Stimulated activated CD4-positive, alpha-beta T cell treated with anti-CD3 and anti-CD28 coated beads, TNF-alpha, amount 100 ng/mL, for 24 hours (primary cell): Measurements from ENCODE around the gene FEM1C.

Experiments used
- DNase-seq, 3 experiments: peaks; one replicate each; pipeline ENCODE4 v3.0.0-alpha.2; 2020; ENCODE audit warnings: low read depth in 3 of 3

FEM1C gene

DNA sequence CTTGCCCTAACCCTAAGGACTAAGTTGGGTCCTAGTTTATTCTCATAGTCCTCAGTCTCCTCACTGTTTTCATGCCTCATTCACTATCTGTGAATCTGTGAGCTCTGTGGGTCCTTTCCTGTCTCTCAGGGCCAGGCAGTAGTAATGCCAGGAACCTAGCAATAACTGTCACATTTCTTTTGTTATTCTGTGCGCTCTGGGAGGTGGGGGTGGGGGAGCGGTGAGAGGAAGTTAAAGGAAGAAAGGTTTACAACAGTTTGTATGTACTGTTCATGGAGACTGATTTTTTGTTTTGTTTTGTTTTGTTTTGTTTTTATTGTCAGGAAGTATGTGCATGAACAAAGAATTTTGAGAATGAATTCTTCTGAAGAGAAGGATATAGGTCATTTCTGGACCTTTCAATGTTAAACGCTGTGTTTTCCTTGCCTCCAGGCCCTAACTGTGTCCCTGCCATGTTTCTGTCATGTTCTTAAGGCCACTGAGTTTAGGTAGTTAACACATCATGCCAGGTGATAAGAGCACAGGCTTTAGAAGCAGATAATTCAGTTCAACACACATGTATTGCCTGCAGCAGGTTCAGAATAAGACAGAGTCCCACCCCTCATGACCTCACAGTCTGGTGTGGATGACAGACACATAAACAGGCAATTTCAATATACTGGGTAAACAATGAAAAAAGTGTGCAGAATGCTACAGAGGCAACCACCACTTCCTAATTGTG, 13.3 kb upstream of the FEM1C start:
- DNase-seq, result no peak

DNA sequence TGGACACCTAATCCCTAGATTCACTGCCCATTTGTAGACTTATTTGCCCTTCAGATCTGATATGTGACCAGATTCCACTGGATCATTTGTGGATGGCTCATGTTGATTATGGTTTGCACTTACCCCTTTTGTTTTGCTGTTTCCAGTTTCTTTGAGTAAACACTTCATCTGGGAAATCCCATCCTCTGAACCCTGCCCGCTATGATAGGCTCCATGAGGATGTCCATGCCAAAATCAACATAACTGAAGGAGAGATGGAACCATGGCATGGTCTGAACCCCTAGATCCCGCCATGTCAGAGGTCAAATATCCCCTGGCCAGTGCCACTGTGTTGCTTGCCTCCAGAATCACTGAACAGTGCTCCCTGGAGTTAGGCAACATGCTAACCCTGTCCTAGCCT, 11.7 kb upstream of the FEM1C start:
- no peak for DNase-seq

DNA sequence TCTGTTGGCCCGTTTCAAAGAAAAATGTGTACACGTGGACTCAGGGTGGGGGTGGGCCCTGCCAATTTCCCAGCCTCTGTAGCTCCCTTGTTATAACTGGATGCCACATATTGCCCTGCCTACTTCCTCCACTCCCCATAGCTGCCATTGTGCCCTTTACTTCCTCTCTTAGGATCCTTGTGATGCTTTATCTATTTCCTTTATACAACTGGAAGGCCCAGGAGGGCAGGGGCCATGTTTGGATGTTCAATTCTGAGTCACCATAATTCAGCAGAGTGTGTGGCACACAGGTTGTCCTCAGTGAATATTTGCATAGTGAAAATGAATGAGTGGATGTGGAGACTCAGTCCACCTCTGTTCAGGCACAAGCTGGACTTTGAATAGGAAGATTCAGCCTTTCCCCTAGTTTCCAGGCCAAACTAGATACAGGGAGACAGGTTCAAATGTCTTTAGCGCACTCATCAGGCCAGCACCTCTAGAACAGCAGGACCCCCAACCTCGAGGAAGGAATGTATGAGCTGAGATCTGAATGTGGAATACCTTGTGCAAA, 10.6 kb upstream of the FEM1C start:
- no peak for DNase-seq

DNA sequence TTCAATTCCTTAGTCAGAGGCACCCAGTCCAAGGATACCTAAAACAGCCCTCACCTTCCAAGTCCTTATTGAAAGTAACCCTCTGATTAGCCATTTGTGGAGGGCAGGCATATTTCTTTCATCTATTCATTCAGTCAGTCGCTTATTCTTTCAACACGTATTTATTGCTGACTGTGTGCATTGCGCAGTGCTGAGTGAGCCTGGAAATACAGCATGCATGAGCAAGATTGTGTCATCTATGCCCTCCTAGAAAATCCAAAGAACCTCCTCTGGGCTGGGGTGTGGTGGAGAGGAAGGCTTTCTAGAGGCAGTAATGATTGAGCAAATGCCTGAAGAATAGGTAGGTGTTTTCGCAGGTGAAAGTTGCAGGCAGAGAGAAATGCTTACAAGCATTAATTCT, 8.5 kb upstream of the FEM1C start:
- no peak for DNase-seq

DNA sequence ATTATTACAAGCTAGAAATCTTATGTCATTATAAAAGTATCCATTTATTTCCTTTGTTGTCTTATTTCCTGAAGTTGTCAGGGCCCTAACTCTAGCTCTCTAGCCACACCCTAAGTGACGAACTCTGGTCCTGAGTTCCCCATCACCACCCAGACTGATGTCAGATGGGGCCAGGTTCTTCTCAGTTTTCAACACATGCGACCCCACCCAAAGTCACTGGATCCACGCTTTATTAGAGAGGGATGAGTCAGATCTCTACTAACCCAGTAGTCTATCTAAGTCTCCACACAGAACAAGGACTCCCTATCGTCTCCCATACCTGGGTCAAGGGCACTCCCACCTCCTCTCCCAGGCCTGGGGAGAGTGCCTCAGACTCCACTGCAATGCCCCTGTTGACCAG, 6.8 kb upstream of the FEM1C start:
- no peak for DNase-seq

DNA sequence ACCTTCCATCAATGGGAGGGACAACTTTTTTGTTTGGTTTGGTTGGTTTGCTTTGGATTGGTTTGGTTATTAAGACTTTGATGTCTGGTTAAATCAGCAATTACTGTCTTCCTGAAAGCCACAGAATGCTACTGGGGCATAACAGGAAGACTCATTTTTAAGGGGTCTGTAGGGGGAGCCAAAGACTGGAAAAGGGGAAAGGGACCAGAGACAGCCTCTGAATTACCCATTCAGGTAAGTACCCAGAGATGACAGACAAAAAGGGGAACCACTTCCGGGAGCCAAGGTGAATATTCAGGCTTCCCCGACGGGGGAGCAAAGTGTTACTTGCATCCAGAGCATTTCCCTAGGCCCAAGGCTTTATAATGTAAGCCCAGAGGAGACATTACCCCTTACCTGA, 4.6 kb upstream of the FEM1C start:
- DNase-seq, result no peak

DNA sequence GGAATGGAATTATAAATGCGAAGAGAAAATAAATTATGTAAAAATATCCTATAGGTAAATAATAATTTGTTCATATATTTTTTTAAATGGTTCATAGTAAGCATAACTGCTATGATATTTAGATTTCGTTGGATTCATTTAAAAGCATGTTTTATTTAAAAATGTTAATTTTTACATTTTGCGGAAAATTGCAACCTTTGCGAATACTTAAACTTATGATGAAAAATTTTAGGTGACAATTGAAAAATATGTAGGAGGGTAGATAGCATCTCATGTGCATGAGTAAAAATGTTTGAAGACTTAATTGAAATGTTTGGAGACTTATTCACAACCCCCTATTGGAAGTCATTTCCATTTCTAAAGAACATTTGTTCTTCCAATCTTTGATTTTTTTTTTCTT, 4.1 kb upstream of the FEM1C start:
- no peak for DNase-seq

DNA sequence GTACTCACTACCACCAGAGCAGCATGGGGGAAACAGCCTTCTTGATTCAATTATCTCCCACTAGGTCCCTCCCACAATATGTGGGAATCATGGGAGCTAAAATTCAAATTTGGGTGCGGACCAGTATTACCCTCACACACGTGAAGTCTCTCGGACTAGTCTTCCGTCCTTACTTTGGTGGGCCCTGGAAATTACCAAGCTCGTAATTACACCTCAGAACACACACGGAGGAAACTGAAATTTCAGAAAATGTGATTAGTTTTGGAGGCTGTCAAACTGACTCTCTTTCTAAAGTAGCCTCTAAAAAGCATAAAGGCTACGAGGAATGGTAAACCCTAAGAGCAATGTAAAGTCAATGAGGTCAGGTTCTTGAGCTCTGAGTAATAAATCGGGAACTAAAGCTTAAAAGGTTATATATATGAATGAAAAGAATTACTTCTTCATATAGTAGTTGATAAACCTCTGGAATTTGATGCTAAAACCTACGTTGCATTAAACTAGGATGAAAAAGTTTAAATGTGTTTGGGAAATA, 842 bp upstream of the FEM1C start:
- DNase-seq, result no peak

DNA sequence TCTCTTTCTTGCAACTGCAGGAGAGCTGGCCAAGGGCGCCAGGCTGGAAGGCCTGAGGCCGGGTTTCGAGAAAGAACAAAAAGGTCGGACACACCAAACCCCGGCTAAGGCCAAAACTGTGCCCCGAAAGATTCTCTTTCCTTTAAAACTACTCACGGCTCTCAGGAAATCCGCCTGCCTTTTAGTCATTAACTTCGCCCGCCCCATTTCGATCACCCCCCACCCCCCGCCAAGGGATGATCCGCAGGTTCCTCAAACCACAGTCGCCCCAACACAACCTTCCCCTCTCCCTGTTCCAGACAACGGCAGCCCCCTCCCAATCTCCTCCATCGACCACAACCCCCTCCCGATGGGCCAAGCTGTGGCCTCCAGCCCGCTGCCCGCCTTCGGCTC, 536 bp downstream of the FEM1C start:
- DNase-seq, result peak; percentile 20 to 54 (median 30)

DNA sequence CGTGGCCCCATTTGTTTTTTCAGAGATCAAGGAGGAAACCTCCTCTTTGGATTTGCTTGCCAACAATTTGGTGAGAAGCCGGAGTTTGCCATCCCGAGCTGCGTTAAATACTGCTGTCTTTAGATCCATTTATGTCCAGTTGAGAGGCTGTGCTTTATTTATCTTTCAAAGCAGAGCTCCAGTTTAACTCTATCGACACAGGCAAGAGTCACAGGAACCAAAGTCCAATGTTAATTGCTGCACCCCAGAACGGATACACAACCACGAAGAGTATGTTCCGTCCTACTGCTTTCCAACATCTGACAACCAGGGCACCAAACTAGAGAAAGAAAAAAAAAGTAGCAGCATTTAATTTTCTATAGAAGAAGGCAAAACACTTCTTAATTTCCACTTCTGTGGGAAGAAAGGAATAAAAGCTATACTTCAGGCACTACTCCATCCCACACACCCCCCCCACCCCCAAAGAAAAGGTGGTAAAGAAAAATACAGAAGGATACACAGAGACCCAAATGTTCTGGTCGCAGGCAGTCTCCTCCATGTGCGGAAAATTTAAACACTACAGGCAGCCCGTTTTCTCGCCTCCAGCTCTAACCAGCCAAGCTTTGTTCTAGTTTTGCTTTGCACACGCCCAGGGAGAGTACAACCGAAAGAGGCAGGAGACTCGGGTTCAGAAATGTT, 1.1 kb downstream of the FEM1C start:
- DNase-seq, result peak in 2 of 3 experiments; percentile 17 to 23

DNA sequence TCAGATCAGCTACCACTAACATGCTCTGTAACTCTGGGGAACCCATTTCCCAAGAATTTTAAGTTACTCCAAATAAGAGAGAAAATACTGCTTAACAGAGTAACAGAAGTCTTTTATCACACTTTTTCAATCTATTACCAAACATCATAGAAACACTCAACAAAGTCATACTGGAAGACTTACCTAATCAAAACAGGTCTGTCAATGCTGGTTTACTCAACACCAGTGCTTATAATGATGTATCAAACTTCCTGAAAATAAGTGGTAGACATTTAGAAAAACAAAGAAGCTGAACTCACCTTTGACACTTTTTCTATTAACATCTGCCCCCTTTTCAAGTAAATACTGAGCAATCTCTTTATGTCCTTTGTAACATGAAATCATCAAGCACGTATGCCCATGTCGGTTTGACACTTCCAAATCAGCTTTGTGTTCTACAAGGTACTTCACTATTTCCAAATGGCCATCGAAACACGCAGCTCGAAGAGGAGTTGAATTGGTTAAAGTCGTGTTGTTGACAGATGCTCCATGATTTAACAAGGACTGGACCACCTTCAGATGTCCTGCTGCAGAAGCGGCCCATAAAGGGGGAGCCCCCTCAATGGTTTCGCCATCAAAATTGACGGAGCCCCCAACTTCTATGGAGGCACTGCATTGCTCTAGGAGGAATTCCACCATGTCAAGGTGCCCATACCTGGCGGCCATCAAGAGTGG, 1.8 kb downstream of the FEM1C start:
- no peak for DNase-seq

DNA sequence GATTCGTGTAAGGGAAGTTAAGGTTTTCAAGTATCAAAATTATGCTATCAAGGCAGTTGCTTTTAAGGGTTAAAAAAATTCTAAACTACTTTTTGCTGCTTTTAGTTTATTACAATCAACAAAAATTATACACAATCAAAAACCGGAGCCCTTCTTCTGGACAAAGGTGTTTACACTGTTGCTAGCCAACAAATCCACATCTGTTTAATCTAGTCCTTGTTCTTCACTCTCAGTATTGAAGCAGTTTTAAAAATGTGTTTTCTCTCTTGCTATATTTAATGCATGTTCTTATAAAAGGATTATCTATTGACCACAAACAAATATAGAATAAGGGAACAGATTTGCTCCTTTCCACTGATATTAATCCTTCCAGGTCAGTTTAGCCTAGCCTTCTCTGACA, 2.5 kb downstream of the FEM1C start:
- DNase-seq, result no peak

DNA sequence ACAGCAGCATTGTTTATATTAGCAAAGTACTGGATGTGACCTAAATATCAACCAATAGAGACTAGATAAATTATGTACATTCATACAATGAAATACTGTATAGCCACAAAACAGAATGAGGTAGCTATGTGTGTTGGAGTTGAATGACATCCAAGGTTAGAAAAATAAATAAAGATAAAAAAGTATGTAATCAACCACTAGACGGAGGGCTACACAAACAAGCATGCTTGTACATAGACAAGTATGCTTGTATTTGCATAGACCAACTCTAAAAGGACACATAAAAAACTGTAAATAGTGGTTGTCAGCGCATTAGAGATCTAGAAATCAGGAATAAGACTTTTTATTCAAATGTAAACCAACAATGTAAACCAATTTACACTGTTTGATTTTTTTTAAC, 3.0 kb downstream of the FEM1C start:
- DNase-seq, result no peak

DNA sequence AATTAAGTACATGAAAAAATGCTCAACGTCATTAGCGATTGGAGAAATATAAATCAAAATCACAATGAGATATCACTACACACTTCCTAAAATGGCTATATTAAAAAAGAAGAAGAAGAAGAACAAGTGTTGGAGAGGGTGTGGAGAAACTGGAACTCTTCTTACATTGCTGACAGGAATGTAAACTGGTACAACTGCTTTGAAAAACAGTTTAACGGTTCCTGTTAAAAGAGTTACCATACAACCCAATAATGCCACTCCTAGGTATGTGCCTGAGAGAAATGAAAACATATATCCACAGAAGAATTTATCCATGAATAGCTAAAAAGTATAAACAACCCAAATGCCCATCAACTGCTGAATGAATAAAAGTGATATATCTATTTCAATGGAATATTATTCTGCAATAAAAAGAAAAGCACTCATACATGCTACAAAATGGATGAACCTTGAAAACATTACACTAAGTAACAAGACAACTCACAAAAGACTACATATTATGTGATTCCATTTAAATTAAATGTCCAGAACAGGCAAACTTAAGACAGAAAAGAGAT, 9.0 kb downstream of the FEM1C start:
- no peak for DNase-seq

DNA sequence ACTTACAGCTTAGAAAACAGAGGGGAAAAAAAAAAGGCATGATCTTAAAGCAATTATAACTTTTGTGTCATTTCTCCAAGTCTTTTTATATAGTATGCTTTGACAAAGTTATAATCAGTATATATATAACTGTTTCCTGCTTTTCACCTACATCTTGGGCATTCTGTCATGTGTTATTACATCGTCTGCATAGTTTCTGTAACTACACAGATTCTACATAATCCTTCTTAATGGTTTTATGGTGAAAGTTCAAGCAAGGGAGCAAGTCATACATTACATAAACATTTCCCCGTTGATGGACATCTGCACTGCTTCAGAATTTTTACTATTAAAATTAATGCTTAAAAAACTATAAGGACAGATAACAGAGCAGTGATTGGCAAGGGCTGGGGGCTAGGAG, 12.1 kb downstream of the FEM1C start:
- DNase-seq, result no peak

DNA sequence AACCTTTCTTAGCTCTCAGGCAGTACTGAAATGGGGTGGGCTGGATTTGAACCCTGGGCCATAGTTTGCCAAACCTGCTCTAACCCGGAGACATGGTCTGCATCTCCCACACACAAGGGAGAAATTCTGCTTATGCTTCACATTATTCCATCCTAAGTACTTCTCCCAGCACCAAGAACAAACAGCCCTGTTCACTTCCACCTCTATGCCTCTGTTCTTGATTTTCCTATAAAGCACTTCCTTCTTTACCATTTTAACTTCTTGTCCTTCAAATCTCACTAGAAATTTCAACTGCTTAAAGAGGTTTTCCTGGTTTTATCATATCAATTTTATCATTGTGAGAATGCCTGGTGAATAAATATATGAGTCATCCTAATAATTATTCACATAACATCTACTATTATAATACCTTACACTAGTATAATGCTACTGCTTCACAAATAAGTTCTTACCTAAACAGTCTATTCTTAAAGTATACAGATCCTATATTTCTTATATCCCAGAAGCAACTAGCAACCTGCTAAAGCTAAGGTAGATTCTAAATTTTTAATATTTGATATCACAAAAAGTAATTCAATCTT, 12.7 kb downstream of the FEM1C start:
- DNase-seq, result no peak

DNA sequence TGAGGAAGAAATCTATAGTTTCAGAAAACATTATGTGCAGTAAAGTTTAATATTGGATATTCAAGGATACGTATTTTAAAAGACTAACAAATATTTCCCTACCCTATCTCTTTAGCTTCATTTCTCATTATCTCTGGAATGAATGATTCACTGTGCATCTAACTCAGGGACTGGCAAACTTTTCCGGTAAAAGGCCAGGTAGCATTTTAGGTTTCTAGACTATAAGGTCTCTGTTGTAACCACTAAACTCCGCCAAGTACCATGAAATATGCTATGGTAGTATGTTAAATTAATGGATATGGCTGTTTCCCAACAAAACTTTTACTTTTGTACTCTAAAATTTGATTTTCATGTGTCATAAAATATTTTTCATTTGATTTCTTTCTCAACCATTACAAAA, 13.2 kb downstream of the FEM1C start:
- DNase-seq, result no peak

DNA sequence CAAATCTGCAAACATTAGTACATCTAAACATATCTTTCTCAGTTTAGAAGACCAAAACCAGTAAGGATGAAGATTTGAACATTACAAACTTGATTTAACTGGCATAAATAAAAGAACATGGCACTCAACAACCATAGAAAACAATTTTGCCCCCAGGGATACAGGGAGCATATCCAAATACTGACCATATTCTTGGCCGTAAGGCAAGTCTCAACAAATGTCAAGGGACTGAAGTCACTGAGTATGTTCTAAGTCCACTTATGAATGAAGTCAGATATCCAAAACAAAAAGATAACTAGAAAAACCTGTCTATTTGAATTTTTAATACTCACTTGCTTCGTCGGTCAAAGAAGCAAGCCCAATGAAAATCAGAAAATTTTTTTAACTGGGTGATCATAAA, 14.1 kb downstream of the FEM1C start:
- DNase-seq, result no peak

DNA sequence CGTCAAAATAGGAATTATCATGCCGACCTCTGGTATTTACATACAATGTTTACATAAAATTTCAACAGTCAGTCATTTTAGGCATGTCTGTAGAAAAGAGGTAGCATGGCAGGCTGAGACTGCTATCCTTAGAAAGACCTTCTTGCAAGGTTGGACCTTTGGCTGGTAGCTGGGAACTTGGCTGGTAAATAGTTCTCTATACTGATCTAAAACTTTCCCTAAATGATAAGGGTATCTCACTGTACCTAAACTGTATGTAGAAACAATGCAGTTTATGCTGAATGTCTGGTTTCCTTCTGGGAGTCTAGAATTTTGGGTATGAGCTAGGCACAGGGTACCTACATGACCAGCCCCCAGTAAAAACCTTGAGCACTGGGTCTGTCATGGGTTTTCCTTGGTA, 18.0 kb downstream of the FEM1C start:
- no peak for DNase-seq

DNA sequence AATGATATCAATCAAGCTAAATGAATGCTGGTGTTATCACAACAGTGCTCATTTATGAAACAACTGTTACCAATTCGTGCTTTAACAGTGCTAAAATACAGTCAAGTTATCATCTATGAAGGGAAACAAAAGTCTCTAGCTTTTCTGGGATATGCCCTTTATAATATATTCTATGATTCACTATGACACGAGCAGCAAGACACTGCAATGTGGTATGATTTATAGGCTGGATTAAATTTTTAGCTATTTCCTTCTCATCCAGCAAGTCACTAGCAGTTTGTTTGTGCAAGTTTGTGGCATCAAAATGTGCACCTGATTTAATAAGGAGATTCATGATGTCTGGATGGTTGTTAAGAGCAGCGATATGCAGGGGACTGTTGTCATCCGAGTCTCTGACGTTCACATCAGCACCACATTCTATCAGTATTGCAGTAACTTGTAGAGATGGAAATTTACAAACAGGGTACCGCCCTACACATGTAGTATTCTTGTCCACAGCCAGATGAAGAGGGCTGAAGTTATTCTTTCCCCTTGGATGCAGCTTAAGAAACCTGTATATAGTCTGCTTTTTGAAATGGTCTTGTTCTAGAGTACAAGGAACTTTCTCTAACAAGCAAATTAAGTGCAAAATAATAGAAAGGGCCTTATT, 20.3 kb downstream of the FEM1C start:
- no peak for DNase-seq

DNA sequence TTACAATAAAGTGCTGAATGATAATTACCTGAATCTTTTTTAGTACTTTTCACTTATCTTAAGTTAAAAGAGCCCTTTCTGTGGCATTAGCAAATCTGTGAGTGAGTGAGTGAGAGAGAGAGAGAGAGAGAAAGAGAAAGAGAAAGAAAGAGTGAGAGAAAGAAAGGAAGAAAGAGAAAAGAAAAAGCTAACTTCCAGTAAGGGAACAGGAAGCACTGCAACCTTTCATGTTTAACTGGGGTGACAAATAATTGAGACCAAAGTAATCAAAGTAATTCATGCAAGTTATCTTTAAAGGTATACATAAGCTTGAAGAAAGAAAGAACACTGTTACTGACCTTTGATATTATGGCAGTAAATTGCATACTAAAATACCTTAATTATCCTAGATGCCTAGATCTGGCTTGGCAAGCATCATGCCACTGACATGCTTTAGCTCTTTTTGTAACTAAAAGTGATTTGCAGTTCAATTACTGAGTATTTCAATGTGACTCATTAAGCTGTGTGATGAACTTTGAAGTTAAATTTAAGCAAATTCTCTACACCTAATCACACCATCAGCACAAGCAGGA, 21.7 kb downstream of the FEM1C start:
- DNase-seq, result no peak
